Natural killer cell (primary cell): Measurements from ENCODE around the gene FOXJ3. TPM values are rescaled to one million over a fixed set of nuclear protein-coding genes. Genes with fewer than 3 reads are reported as not detected.

Source experiments
- ATAC-seq, 3 donors: fragments of 150-1000 bp in 2 of 3; fragments of 200-7000 bp in 1 of 3; cut with Tn5 transposase; 1 replicate in 1 of 3; 2 replicates in 2 of 3; pipeline ENCODE4 v1.10.0; 2021; ENCODE audit warnings: mild to moderate bottlenecking in 2 of 3, moderate library complexity in 2 of 3
- DNase-seq, 2 donors: peaks; one replicate each; pipeline versions ENCODE4 v3.0.0 to v3.0.0-alpha.2; 2013 to 2021; ENCODE audit warnings: mixed read lengths in 1 of 2
- H3K27ac ChIP-seq: one replicate; pipeline ENCODE4 v1.5.1; 2013; ENCODE audit warnings: mild to moderate bottlenecking, low read length
- H3K27me3 ChIP-seq: one replicate; pipeline ENCODE4 v1.6.1; 2013; ENCODE audit warnings: low read length; ENCODE audit not compliant: control insufficient read depth, insufficient read depth
- H3K36me3 ChIP-seq: one replicate; pipeline ENCODE4 v1.6.1; 2013; ENCODE audit warnings: low read length; ENCODE audit not compliant: control insufficient read depth, insufficient read depth
- H3K4me1 ChIP-seq: one replicate; pipeline ENCODE4 v1.6.1; 2013; ENCODE audit warnings: low read length; ENCODE audit not compliant: control insufficient read depth, insufficient read depth
- H3K4me3 ChIP-seq: one replicate; pipeline ENCODE4 v1.5.1; 2013; ENCODE audit warnings: low read length
- H3K9me3 ChIP-seq: one replicate; pipeline ENCODE4 v1.6.1; 2013; ENCODE audit warnings: low read length; ENCODE audit not compliant: control insufficient read depth, insufficient read depth
- H3K27ac Mint-ChIP-seq, 2 donors: one replicate each; pipeline ENCODE4 v1.8.0; 2022; ENCODE audit warnings: mild to moderate bottlenecking in 2 of 2, mixed read lengths in 2 of 2, moderate library complexity in 1 of 2
- H3K27me3 Mint-ChIP-seq, 2 donors: one replicate each; pipeline ENCODE4 v1.8.0; 2022; ENCODE audit warnings: low read depth in 2 of 2, mixed read lengths in 2 of 2
- H3K36me3 Mint-ChIP-seq: one replicate; pipeline ENCODE4 v1.8.0; 2022; ENCODE audit warnings: mixed read lengths
- H3K4me1 Mint-ChIP-seq, 2 donors: one replicate each; pipeline ENCODE4 v1.8.0; 2022; ENCODE audit warnings: mixed read lengths in 2 of 2
- H3K4me3 Mint-ChIP-seq: one replicate; pipeline ENCODE4 v1.8.0; 2022; ENCODE audit warnings: mild to moderate bottlenecking, moderate library complexity, mixed read lengths
- H3K9me3 Mint-ChIP-seq, 2 donors: one replicate each; pipeline ENCODE4 v1.8.0; 2022; ENCODE audit warnings: mixed read lengths in 2 of 2
- WGBS: methylation state at CpG from one replicate; pipeline ENCODE4 v1.1.7; 2013; ENCODE audit warnings: missing lambda C conversion rate; ENCODE audit not compliant: insufficient coverage; 5-methylcytosine and 5-hydroxymethylcytosine counted together
- intact Hi-C: fragments of 100-400 bp; cut with micrococcal nuclease; formaldehyde crosslinking; loops from one replicate; pipeline ENCODE4 v1.14.2; 2022
- total RNA-seq, 4 donors: library from RNA; stranded (reverse); fragments of 120-200 nt in 1 of 4; gene quantifications; one replicate each; pipeline versions ENCODE4 v1.2.3 to v1.2.4, GENCODE V29; 2013 to 2022
- TF ChIP-seq, protein P1 (sequence below): fragments of 200-600 bp; IDR thresholded peaks from one replicate; pipeline ENCODE4 v1.8.0; 2022; ENCODE audit warnings: antibody characterized with exemption

Gene FOXJ3
- total RNA-seq, 3 donors from 2014 or later (not counting 1 experiment from before 2014, with no cell fraction given): 81.9 to 93.8 (median 82.5) TPM

DNA sequence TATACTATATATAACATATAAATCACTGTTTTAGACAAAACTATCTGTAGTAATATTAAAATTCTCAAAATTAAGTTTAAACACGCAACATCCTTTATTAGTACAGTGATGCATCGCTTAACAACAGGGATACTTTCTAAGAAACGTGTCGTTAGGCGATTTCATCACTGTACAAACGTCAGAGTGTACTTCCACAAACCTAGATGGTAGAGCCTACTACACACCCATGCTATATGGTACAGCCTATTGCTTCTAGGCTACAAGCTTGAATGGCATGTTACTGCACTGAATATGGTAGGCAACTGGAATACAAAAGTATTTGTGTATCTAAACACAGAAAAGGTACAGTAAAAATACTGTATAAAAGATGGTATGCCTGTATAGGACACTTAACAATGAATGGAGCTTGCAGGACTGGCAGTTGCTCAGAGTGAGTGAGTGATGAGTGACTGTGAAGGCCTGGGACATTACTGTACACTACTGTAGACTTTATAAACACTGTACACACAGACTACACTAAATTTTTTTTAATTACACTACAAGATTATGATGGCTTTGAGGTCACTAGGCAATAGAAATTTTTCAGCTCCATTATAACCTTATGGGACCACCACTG, 10.5 kb downstream of the FOXJ3 start:
- TF ChIP-seq, protein P1, sequence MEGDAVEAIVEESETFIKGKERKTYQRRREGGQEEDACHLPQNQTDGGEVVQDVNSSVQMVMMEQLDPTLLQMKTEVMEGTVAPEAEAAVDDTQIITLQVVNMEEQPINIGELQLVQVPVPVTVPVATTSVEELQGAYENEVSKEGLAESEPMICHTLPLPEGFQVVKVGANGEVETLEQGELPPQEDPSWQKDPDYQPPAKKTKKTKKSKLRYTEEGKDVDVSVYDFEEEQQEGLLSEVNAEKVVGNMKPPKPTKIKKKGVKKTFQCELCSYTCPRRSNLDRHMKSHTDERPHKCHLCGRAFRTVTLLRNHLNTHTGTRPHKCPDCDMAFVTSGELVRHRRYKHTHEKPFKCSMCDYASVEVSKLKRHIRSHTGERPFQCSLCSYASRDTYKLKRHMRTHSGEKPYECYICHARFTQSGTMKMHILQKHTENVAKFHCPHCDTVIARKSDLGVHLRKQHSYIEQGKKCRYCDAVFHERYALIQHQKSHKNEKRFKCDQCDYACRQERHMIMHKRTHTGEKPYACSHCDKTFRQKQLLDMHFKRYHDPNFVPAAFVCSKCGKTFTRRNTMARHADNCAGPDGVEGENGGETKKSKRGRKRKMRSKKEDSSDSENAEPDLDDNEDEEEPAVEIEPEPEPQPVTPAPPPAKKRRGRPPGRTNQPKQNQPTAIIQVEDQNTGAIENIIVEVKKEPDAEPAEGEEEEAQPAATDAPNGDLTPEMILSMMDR: no peak
- H3K27me3 Mint-ChIP-seq: no peaks in the 10 kb centered on the region
- no peak overlapping the region for H3K4me3 Mint-ChIP-seq
- H3K4me1 Mint-ChIP-seq: peaks cover 77 to 82% of the 10 kb centered on the region in 2 donors
- ATAC-seq (no peak), DNase-seq (no peak)
- intact Hi-C loops: no loop called here
- no peaks in the 10 kb centered on the region for H3K27me3 ChIP-seq
- H3K9me3 ChIP-seq: no peaks in the 10 kb centered on the region
- H3K27ac Mint-ChIP-seq: no peak overlapping the region
- H3K4me3 ChIP-seq: no peak overlapping the region
- WGBS: 91% methylated on average over 6 of the region's 6 CpGs
- no peaks in the 10 kb centered on the region for H3K36me3 Mint-ChIP-seq
- H3K36me3 ChIP-seq: no peaks in the 10 kb centered on the region
- H3K9me3 Mint-ChIP-seq: no peaks in the 10 kb centered on the region
- H3K27ac ChIP-seq: no peak overlapping the region
- peaks cover 6% of the 10 kb centered on the region for H3K4me1 ChIP-seq

- Histone ChIP-seq H3K36me3 (no peaks in the 10 kb centered on the region), H3K27me3 (no peaks in the 10 kb centered on the region), H3K4me1 (peaks cover 14% of the 10 kb centered on the region), H3K4me3 (no peak overlapping the region), H3K9me3 (no peaks in the 10 kb centered on the region), H3K27ac (no peak overlapping the region)
- TF ChIP-seq, protein P1: no peak
- H3K4me1 Mint-ChIP-seq: peaks cover 77 to 82% of the 10 kb centered on the region in 2 donors
- H3K9me3 Mint-ChIP-seq: no peaks in the 10 kb centered on the region
- no peaks in the 10 kb centered on the region for H3K27me3 Mint-ChIP-seq
- H3K36me3 Mint-ChIP-seq: no peaks in the 10 kb centered on the region
- WGBS: 84% methylated on average over 1 of the region's 2 CpGs
- DNase-seq: no peak
- intact Hi-C loops: no loop called here
- peak overlapping the region in 1 of 2 donors; percentile 15 for H3K27ac Mint-ChIP-seq
- ATAC-seq: no peak
- no peak overlapping the region for H3K4me3 Mint-ChIP-seq
Observed at GRCh38 chr1:42323551-42323950, 11.5 kb downstream of the FOXJ3 start.

DNA sequence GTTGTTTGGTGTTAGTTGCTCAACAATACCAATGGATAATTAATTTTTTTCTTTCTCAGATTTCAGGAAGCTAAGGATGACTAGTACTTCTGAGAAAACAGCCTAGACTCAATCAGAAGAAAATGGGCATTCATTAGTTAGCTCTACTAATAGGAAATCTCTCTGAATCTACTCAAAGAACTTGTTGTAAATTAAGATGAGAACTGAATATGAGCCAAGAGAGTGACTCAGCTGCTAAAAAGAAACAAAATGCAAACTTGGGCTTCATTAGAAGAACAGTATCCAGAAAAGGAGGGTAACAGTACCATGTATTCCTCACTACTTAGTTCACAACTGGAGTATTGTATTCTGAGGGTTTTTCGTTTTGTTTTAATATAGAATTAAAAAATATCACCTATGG, 12.5 kb downstream of the FOXJ3 start:
- Mint-ChIP-seq H3K9me3 (no peaks in the 10 kb centered on the region), H3K4me1 (peaks cover 80 to 85% of the 10 kb centered on the region in 2 donors), H3K27ac (peak overlapping the region; percentile 15 to 90), H3K4me3 (no peak overlapping the region), H3K36me3 (no peaks in the 10 kb centered on the region), H3K27me3 (no peaks in the 10 kb centered on the region)
- no peak for ATAC-seq
- no peak overlapping the region for H3K27ac ChIP-seq
- no CpG with 5 or more reads among the region's 1 CpG for WGBS
- TF ChIP-seq, protein P1: no peak
- peaks cover 18% of the 10 kb centered on the region for H3K4me1 ChIP-seq
- H3K9me3 ChIP-seq: no peaks in the 10 kb centered on the region
- DNase-seq: no peak
- no peak overlapping the region for H3K4me3 ChIP-seq
- no peaks in the 10 kb centered on the region for H3K36me3 ChIP-seq
- no peaks in the 10 kb centered on the region for H3K27me3 ChIP-seq
- intact Hi-C loops: no loop called here

DNA sequence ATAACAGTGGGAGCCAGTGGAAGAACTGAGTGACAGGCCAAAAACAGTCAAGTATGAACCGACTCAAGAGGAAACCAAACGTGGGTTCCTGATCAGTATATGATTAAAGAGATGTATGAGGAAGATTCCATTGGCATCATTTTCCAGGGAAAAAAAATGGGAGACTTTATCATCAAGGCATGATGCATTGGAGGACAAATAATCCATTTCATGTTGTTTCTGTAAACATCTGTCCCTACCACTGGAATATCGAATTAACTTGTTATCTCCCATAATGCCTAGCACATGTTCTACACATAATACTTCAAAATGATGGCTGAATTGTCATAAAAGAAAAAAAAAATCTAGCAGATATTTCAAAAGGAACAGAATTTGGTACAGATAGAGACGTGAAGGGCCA, 13.3 kb downstream of the FOXJ3 start:
- no peaks in the 10 kb centered on the region for H3K9me3 ChIP-seq
- DNase-seq (no peak), ATAC-seq (no peak)
- TF ChIP-seq, protein P1: no peak
- H3K4me1 Mint-ChIP-seq: peaks cover 80 to 84% of the 10 kb centered on the region in 2 donors
- H3K4me3 ChIP-seq: no peak overlapping the region
- 70% methylated on average over 4 of the region's 4 CpGs for WGBS
- H3K4me3 Mint-ChIP-seq: no peak overlapping the region
- H3K9me3 Mint-ChIP-seq: no peaks in the 10 kb centered on the region
- no peaks in the 10 kb centered on the region for H3K36me3 Mint-ChIP-seq
- intact Hi-C loops: no loop called here
- peak overlapping the region; percentile 90 for H3K27ac Mint-ChIP-seq
- no peaks in the 10 kb centered on the region for H3K27me3 Mint-ChIP-seq
- H3K27ac ChIP-seq: no peak overlapping the region
- no peaks in the 10 kb centered on the region for H3K27me3 ChIP-seq
- peaks cover 18% of the 10 kb centered on the region for H3K4me1 ChIP-seq
- no peaks in the 10 kb centered on the region for H3K36me3 ChIP-seq
